A549 (cell line): ENCODE results near the gene KDR. TPM values are rescaled to one million over a fixed set of nuclear protein-coding genes. Genes with fewer than 3 reads are reported as not detected.

Experiments
- ATAC-seq, 2 experiments: fragments of 200-7000 bp in 1 of 2; fragments of >200 bp in 1 of 2; cut with Nextera tagmentation in 1 of 2; cut with Tn5 transposase in 1 of 2; 3 replicates each; pipeline versions ENCODE4 v1.8.0 to v1.9.1; 2018 to 2020; ENCODE audit warnings: mild to moderate bottlenecking in 1 of 2, moderate library complexity in 1 of 2
- CTCF ChIA-PET: fragments of 300-600 bp; sonication (Branson Sonifier 250); formaldehyde crosslinking; extraction: SDS; loops from one replicate; lab custom pipeline; 2021; ENCODE audit warnings: antibody characterized with exemption, inconsistent platforms; lab: Yijun Ruan, JAX
- POLR2A ChIA-PET: fragments of 350-600 bp; formaldehyde crosslinking; extraction: SDS; loops from one replicate; lab custom pipeline; 2021; ENCODE audit warnings: antibody characterized with exemption, inconsistent platforms; lab: Yijun Ruan, JAX
- DNase-seq, 2 experiments: peaks; one replicate each; pipeline versions ENCODE4 v3.0.0 to v3.0.0-alpha.2; 2011 to 2016; ENCODE audit warnings: low read depth in 1 of 2, low spot score in 1 of 2
- FAIRE-seq: peaks from 2 replicates; lab custom pipeline; 2011; peaks lifted over from hg19 to GRCh38; lab: Jason Lieb, UNC
- H3K27ac ChIP-seq, 2 experiments: fragments of >200 bp; sonication (Bioruptor Twin); formaldehyde crosslinking; 3 replicates each; pipeline ENCODE4 v1.5.1; 2016 to 2017
- H3K4me1 ChIP-seq: fragments of >200 bp; sonication (Bioruptor Twin); formaldehyde crosslinking; 3 replicates; pipeline ENCODE4 v1.6.1; 2016
- H3K4me2 ChIP-seq: fragments of >200 bp; sonication (Bioruptor Twin); formaldehyde crosslinking; 3 replicates; pipeline ENCODE4 v1.6.1; 2016
- H3K4me3 ChIP-seq: fragments of >200 bp; sonication (Bioruptor Twin); formaldehyde crosslinking; 3 replicates; pipeline ENCODE4 v1.5.1; 2016
- H3K9me3 ChIP-seq: fragments of >200 bp; sonication (Bioruptor Twin); formaldehyde crosslinking; 3 replicates; pipeline ENCODE4 v1.6.1; 2016
- CBX2 ChIP-seq: fragments of 200-600 bp; sonication (generic); IDR thresholded peaks from 2 replicates; pipeline ENCODE4 v1.6.1; 2016; ENCODE audit warnings: low read depth, mild to moderate bottlenecking, borderline replicate concordance
- CHD4 ChIP-seq: fragments of 200-600 bp; sonication (generic); IDR thresholded peaks from 2 replicates; pipeline ENCODE4 v1.6.1; 2016; ENCODE audit warnings: antibody characterized with exemption, mild to moderate bottlenecking, borderline replicate concordance
- E2F6 ChIP-seq: IDR thresholded peaks from 2 replicates; pipeline ENCODE4 v1.6.1; 2012; ENCODE audit warnings: low read depth, borderline replicate concordance
- EHF ChIP-seq: fragments of 250-450 bp; sonication (Bioruptor Pico); IDR thresholded peaks from 2 replicates; pipeline ENCODE4 v1.5.0; 2020; ENCODE audit warnings: mild to moderate bottlenecking
- ELK1 ChIP-seq: fragments of 150-350 bp; IDR thresholded peaks from 2 replicates; pipeline ENCODE4 v1.6.1; 2014; ENCODE audit warnings: low read depth, mild to moderate bottlenecking, low read length
- ESRRA ChIP-seq: fragments of 150-350 bp; IDR thresholded peaks from 2 replicates; pipeline ENCODE4 v1.6.1; 2014; ENCODE audit warnings: mild to moderate bottlenecking, low read length, borderline replicate concordance
- FOSB ChIP-seq: fragments of 250-450 bp; sonication (Bioruptor Pico); IDR thresholded peaks from 2 replicates; pipeline ENCODE4 v1.5.0; 2020; ENCODE audit warnings: mild to moderate bottlenecking, moderate library complexity
- FOSL2 ChIP-seq, 2 experiments: fragments of 450-650 bp in 1 of 2; fragments of >200 bp in 1 of 2; sonication (Bioruptor Twin) in 1 of 2; formaldehyde crosslinking; IDR thresholded peaks; 2 replicates each; pipeline versions ENCODE4 v1.5.0 to v1.6.1; 2016 to 2020; ENCODE audit warnings: mild to moderate bottlenecking in 1 of 2, moderate library complexity in 1 of 2
- GATA3 ChIP-seq: IDR thresholded peaks from 2 replicates; pipeline ENCODE4 v1.6.1; 2012; ENCODE audit warnings: borderline replicate concordance
- HOXB5 ChIP-seq: fragments of 250-450 bp; sonication (Bioruptor Pico); IDR thresholded peaks from 2 replicates; pipeline ENCODE4 v1.5.0; 2020; ENCODE audit warnings: mild to moderate bottlenecking, moderate library complexity
- JUNB ChIP-seq: fragments of >200 bp; sonication (Bioruptor Twin); formaldehyde crosslinking; IDR thresholded peaks from 2 replicates; pipeline ENCODE4 v1.6.1; 2016
- PBX3 ChIP-seq: IDR thresholded peaks from 2 replicates; pipeline ENCODE4 v1.6.1; 2012
- PHF8 ChIP-seq: fragments of 200-600 bp; sonication (generic); IDR thresholded peaks from 2 replicates; pipeline ENCODE4 v1.6.1; 2016; ENCODE audit warnings: low read depth, mild to moderate bottlenecking, antibody characterized with exemption, moderate library complexity, borderline replicate concordance
- RAD21 ChIP-seq, 2 experiments: fragments of >200 bp in 1 of 2; sonication (Bioruptor Twin) in 1 of 2; formaldehyde crosslinking in 1 of 2; IDR thresholded peaks in 1 of 2; conservative IDR thresholded peaks in 1 of 2; 2 replicates in 1 of 2; 3 replicates in 1 of 2; pipeline ENCODE4 v1.6.1; 2012 to 2018; ENCODE audit warnings: inconsistent platforms in 1 of 2
- RCOR1 ChIP-seq: fragments of 150-350 bp; IDR thresholded peaks from 2 replicates; pipeline ENCODE4 v1.6.1; 2014; ENCODE audit warnings: antibody characterized with exemption, low read length, low read depth
- RFX5 ChIP-seq: fragments of 450-650 bp; IDR thresholded peaks from 2 replicates; pipeline ENCODE4 v1.7.1; 2014; ENCODE audit warnings: antibody characterized with exemption, mild to moderate bottlenecking, moderate library complexity
- SMC3 ChIP-seq: fragments of >200 bp; sonication (Bioruptor Twin); formaldehyde crosslinking; IDR thresholded peaks from 3 replicates; pipeline ENCODE4 v1.6.1; 2018; ENCODE audit warnings: inconsistent platforms
- SREBF2 ChIP-seq: fragments of 450-650 bp; IDR thresholded peaks from 2 replicates; pipeline ENCODE4 v1.6.1; 2014; ENCODE audit warnings: mild to moderate bottlenecking, moderate library complexity
- USF2 ChIP-seq: fragments of 450-650 bp; IDR thresholded peaks from 2 replicates; pipeline ENCODE4 v1.6.1; 2014; ENCODE audit warnings: antibody characterized with exemption
- ZFP36 ChIP-seq: fragments of 450-650 bp; IDR thresholded peaks from 2 replicates; pipeline ENCODE4 v1.6.1; 2014; ENCODE audit warnings: borderline replicate concordance; ENCODE audit not compliant: partially characterized antibody
- ZNF302 ChIP-seq: fragments of 250-450 bp; sonication (Bioruptor Pico); IDR thresholded peaks from 2 replicates; pipeline ENCODE4 v1.9.0; 2021; ENCODE audit warnings: inconsistent platforms, mild to moderate bottlenecking, moderate library complexity
- ZSCAN20 ChIP-seq: fragments of 250-450 bp; sonication (Bioruptor Pico); IDR thresholded peaks from 2 replicates; pipeline ENCODE4 v1.8.0; 2022; ENCODE audit warnings: mild to moderate bottlenecking, moderate library complexity
- WGBS: methylation state at CpG from one replicate; pipeline ENCODE4 v1.1.6; 2017; ENCODE audit errors: missing lambda C conversion rate; 5-methylcytosine and 5-hydroxymethylcytosine counted together
- polyA plus RNA-seq, 4 experiments: library from polyadenylated mRNA; depleted of rRNA in 3 of 4; stranded (reverse); fragments of >200 nt; fragmentation: RNase III in 1 of 4; extraction: RNeasy Plus Mini Kit Qiagen cat#74134 plus additional on column Dnase treatment in 1 of 4; gene quantifications; 2 replicates in 3 of 4; 3 replicates in 1 of 4; pipeline ENCODE4 v1.2.3, GENCODE V29; 2011 to 2017

KDR gene
- polyA plus RNA-seq, 2 of the 4 experiments (the other 2 are of a cell fraction) = not detected

GRCh38 chr4:55035892-55036291 lies 89.5 kb downstream of the KDR start:
- no peak for DNase-seq
- no peak overlapping the region for H3K27ac ChIP-seq
- H3K4me3 ChIP-seq = no peak overlapping the region
- POLR2A ChIA-PET = no interaction called here
- no peak for TF ChIP-seq GATA3
- FAIRE-seq = no peak
- no peaks in the 10 kb centered on the region for H3K9me3 ChIP-seq
- CTCF ChIA-PET = no interaction called here
- H3K4me1 ChIP-seq = no peaks in the 10 kb centered on the region
- ATAC-seq = no peak
- H3K4me2 ChIP-seq = no peak overlapping the region
- 4% methylated on average over 1 of the region's 1 CpG for WGBS

DNA sequence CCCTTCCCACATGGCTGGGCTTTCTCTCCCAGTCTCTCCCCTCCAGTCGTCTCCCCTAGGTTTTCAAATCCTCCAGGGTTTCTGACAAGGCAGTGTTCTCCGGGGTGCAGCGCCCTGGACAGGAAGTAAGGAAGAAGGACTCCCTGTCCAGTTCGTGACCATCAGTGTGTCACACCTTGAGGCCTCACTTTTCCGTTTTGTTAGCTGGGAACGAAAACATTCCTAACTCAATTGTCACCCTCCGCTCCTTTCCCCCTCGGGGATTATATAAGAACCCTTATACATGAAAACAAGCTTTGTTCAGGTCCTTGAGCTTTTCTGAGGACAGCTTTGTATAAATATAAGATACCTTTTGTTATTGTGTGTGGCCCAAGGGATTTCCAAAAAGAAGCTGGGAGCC lies 92.1 kb downstream of the KDR start:
- 5% methylated on average over 8 of the region's 8 CpGs for whole genome bisulfite sequencing
- no peak for DNase-seq
- TF ChIP-seq ZFP36 = no peak
- no peak for TF ChIP-seq ESRRA
- no peak for TF ChIP-seq HOXB5 (CRISPR knock-in tag)
- TF ChIP-seq JUNB = no peak
- no peak for TF ChIP-seq CBX2
- TF ChIP-seq E2F6 = no peak
- TF ChIP-seq FOSB (CRISPR knock-in tag) = no peak
- TF ChIP-seq RFX5 = no peak
- no peak for TF ChIP-seq SREBF2
- no peak for TF ChIP-seq RAD21 (conservative IDR thresholded peaks at IDR 0.05 in 1 of 2, IDR thresholded peaks at IDR 0.05 in 1 of 2)
- no peak for TF ChIP-seq EHF (CRISPR knock-in tag)
- TF ChIP-seq RCOR1 = no peak
- no peak for TF ChIP-seq SMC3
- TF ChIP-seq CHD4 = no peak
- TF ChIP-seq FOSL2 (IDR thresholded peaks at IDR 0.05) = no peak
- no peak for TF ChIP-seq FOSL2 (CRISPR knock-in tag; IDR thresholded peaks at IDR 0.05)
- no peak for TF ChIP-seq PBX3
- POLR2A ChIA-PET = no interaction called here
- FAIRE-seq = no peak
- Histone ChIP-seq H3K27ac (no peak overlapping the region), H3K9me3 (no peaks in the 10 kb centered on the region), H3K4me1 (no peaks in the 10 kb centered on the region), H3K4me2 (no peak overlapping the region), H3K4me3 (no peak overlapping the region)
- CTCF ChIA-PET = no interaction called here
- no peak for ATAC-seq

DNA sequence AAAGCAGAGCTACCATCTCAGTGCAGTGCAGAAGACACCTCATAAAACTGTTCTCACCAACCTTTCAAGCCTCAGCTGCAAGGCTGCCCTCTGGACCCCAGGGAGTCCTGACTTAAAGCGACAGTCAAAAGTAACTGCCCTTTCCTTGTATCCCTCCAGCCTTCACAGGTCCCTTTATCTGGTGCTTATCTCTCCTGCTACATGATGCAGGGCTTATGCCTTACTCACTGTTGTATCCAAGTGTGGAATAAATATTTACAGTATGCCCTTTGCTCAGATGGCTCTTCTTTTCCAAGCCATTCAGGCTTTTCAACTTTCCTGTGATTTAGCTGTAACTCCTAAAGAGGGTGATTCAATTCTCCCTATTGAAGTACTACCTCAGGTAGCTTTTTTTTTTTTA lies 92.6 kb downstream of the KDR start:
- Histone ChIP-seq H3K4me2 (no peak overlapping the region), H3K9me3 (no peaks in the 10 kb centered on the region), H3K27ac (no peak overlapping the region), H3K4me3 (no peak overlapping the region)
- FAIRE-seq (no peak), DNase-seq (no peak)
- POLR2A ChIA-PET = no interaction called here
- no peak for TF ChIP-seq USF2
- TF ChIP-seq JUNB = no peak
- TF ChIP-seq, all 56 proteins: peak for 0
- no peaks in the 10 kb centered on the region for H3K4me1 ChIP-seq
- CTCF ChIA-PET = no interaction called here
- no peak for ATAC-seq
- 0% methylated on average over 1 of the region's 1 CpG for WGBS

GRCh38 chr4:55032179-55032578 lies 93.2 kb downstream of the KDR start:
- Histone ChIP-seq H3K4me2 (no peak overlapping the region), H3K27ac (no peak overlapping the region), H3K9me3 (no peaks in the 10 kb centered on the region), H3K4me3 (no peak overlapping the region), H3K4me1 (no peaks in the 10 kb centered on the region)
- ATAC-seq (no peak), FAIRE-seq (no peak), DNase-seq (no peak)
- 11% methylated on average over 5 of the region's 5 CpGs for WGBS
- ChIA-PET CTCF (no interaction called here), POLR2A (no interaction called here)
- TF ChIP-seq ELK1 = no peak
- no peak for TF ChIP-seq ZNF302 (CRISPR knock-in tag)
- no peak for TF ChIP-seq PHF8
- TF ChIP-seq ZSCAN20 (CRISPR knock-in tag) = no peak
